Measurements from ENCODE around the gene FBXW5. TPM values are rescaled to one million over a fixed set of nuclear protein-coding genes. Genes with fewer than 3 reads are reported as not detected.

The FBXW5 gene
- total RNA-seq, 1 experiment from 2014 or later: 101 TPM

DNA sequence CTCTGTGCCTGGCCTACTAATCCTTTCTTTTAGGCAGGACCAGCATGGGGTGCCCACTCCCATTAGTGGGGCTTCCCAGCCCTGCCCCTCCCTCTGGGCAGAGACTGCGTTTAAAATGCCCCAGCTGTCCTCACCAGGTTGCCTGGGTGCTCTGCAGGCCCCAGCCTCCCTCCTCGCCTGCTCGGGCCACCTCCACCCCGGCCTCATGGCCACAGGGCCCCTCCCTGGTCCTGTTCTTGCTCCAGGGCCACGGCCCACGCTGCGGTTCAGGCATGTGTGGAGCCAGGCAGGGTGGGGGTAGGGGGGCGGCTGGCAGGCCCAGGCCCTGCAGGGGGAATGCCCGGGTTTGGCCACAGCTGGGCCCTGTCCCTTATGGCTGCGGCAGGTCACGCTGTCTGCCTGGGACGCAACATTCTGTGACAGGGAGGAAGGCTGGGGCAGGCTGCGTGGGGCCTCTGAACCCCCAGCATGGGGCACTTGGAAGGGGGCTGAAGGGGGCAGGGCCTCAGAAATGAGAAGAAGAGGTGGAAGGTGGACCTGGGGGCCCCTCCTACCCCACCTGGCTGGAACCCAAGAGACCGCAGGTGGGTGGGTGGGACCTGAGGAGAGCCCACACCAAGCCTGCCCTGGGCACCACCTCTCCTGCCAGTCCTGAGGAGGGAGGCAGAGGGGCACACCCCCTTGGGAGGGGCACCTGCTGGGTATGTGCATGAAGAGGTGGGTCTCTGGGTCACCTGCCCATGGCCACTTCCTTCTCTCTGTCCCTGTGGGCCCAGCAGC lies 7.2 kb upstream of the FBXW5 start, which contains the start of gene LCN12:
LCN12 (plus strand) TSS at position 733 of the 780 bp plus-strand sequence. CDS start 55 bp downstream, outside the sequence.
- Histone ChIP-seq H3K9me3 (ENCODE audit: insufficient read depth, low read depth) (no peaks in the 10 kb centered on the region), H3K9me2 (ENCODE audit: insufficient read depth) (no peaks in the 10 kb centered on the region), H3K36me3 (ENCODE audit: low read depth) (no peaks in the 10 kb centered on the region), H3K4me3 (no peak within 1 kb of the TSS), H3K4me1 (replicated peaks; ENCODE audit: insufficient read depth) (peaks cover 20% of the 10 kb centered on the region), H3K4me2 (no peak within 1 kb of the TSS), H3F3A (ENCODE audit: insufficient read depth, low read depth) (peaks cover 19% of the 10 kb centered on the region; the same call in 1 of the 2 replicates), H3K27me3 (ENCODE audit: insufficient read depth, low read depth) (no peaks in the 10 kb centered on the region), H3K79me2 (ENCODE audit: low read depth) (no peaks in the 10 kb centered on the region), H4K20me1 (ENCODE audit: insufficient read depth) (no peaks in the 10 kb centered on the region), H3K27ac (no peak within 1 kb of the TSS), H2AFZ (no peak within 1 kb of the TSS)
- intact Hi-C loops (cut with micrococcal nuclease; ENCODE audit: unreplicated experiment): loop anchor here (2.0 kb wide), 1 partner anchor 161 kb away; the partner anchor contains the start of gene TMEM141
- TF ChIP-seq CTCF (conservative IDR thresholded peaks at IDR 0.05) (no peak), EZH2 (IDR thresholded peaks at IDR 0.05; ENCODE audit: low read depth) (no peak)
- BruUV-seq (replicated peaks): no TSS peak
- peak in 1 of 2 experiments; percentile 48 for DNase-seq
- POLR2A ChIA-PET (ENCODE audit: unreplicated experiment): no interaction called here
- CTCF ChIA-PET: no interaction called here

DNA sequence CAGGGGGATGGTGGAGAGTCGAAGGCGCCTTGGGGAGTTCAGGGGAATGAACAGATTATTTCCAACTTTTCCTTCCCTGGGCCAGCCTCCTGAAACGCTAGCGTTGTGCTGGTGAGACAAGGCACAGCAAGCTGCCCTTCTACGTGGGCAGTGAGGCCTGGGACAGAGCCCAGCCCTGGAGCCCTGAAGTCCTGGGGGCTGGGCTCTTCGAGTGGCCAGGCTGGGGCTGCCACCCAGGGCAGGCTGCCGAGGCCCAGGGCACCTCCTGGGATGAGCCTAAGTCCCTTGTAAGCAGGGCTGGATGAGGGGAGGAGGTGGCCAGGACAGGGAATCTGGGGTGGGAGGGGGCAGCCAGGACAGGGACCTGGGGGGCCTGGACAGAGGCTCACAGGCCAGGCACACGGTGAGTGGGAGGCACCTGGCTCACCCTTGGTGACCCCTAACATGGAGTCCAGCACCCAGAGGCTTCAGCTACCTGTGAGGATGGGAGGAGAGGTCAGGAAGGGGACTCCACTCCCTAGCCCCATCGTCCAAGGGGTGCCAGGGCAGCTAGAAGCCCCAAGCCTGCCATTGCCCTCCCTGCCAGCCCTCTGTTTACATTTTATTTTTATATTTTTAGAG lies 6.2 kb upstream of the FBXW5 start:
- Histone ChIP-seq H3K79me2 (ENCODE audit: low read depth) (no peaks in the 10 kb centered on the region), H3K9me2 (ENCODE audit: insufficient read depth) (no peaks in the 10 kb centered on the region), H4K20me1 (ENCODE audit: insufficient read depth) (no peaks in the 10 kb centered on the region), H3K9me3 (ENCODE audit: insufficient read depth, low read depth) (no peaks in the 10 kb centered on the region), H3K27ac (peak overlapping the region; percentile 68), H3F3A (ENCODE audit: insufficient read depth, low read depth) (peaks cover 21% of the 10 kb centered on the region; the same call in 1 of the 2 replicates), H3K4me1 (replicated peaks; ENCODE audit: insufficient read depth) (peaks cover 20% of the 10 kb centered on the region), H2AFZ (peak overlapping the region; percentile 94), H3K4me3 (peak overlapping the region; percentile 77), H3K36me3 (ENCODE audit: low read depth) (no peaks in the 10 kb centered on the region), H3K27me3 (ENCODE audit: insufficient read depth, low read depth) (no peaks in the 10 kb centered on the region), H3K4me2 (peak overlapping the region; percentile 99)
- no TSS peak for BruUV-seq (replicated peaks)
- intact Hi-C loops (cut with micrococcal nuclease; ENCODE audit: unreplicated experiment): loop anchor here (1.0 to 2.0 kb wide), 2 partner anchors 46 to 160 kb away; partner anchors contain the start of genes CLIC3 and TMEM141
- DNase-seq: peak in 1 of 2 experiments; percentile 29
- ChIA-PET CTCF (no interaction called here), POLR2A (ENCODE audit: unreplicated experiment) (no interaction called here)
- TF ChIP-seq EZH2 (IDR thresholded peaks at IDR 0.05; ENCODE audit: low read depth): no peak
- no peak for TF ChIP-seq CTCF (conservative IDR thresholded peaks at IDR 0.05)

GRCh38 chr9:136949817-136950655 lies 5.5 kb upstream of the FBXW5 start:
- CTCF ChIA-PET: interaction anchor here (0.7 kb wide), 1 partner anchor 28 kb away, joined by 5 read pairs; no protein-coding TSS in a partner anchor
- Histone ChIP-seq H3K27ac (peak overlapping the region; percentile 68), H4K20me1 (ENCODE audit: insufficient read depth) (no peaks in the 10 kb centered on the region), H3K27me3 (ENCODE audit: insufficient read depth, low read depth) (no peaks in the 10 kb centered on the region), H3K36me3 (ENCODE audit: low read depth) (no peaks in the 10 kb centered on the region), H3K4me3 (peak overlapping the region; percentile 77), H3K79me2 (ENCODE audit: low read depth) (no peaks in the 10 kb centered on the region), H3K4me2 (peak overlapping the region; percentile 99), H3K9me3 (ENCODE audit: insufficient read depth, low read depth) (no peaks in the 10 kb centered on the region), H3K9me2 (ENCODE audit: insufficient read depth) (no peaks in the 10 kb centered on the region), H3K4me1 (replicated peaks; ENCODE audit: insufficient read depth) (peaks cover 20% of the 10 kb centered on the region), H3F3A (ENCODE audit: insufficient read depth, low read depth) (peaks cover 21% of the 10 kb centered on the region; the same call in 1 of the 2 replicates), H2AFZ (peak overlapping the region; percentile 94)
- POLR2A ChIA-PET (ENCODE audit: unreplicated experiment): interaction anchor here (0.5 to 0.6 kb wide), 2 partner anchors 42 to 137 kb away, joined by 3 to 6 read pairs; partner anchors contain the start of genes MAN1B1 and PAXX
- TF ChIP-seq CTCF (conservative IDR thresholded peaks at IDR 0.05) (no peak; the same call in 1 of the 2 replicates), EZH2 (IDR thresholded peaks at IDR 0.05; ENCODE audit: low read depth) (no peak)
- DNase-seq: peak; percentile 86 to 99
- TSS peak; percentile 95 for BruUV-seq (replicated peaks)
- intact Hi-C loops (cut with micrococcal nuclease; ENCODE audit: unreplicated experiment): loop anchor here (1.0 to 2.0 kb wide), 2 partner anchors 46 to 159 kb away; partner anchors contain the start of genes CLIC3 and TMEM141

Data from PC-9 (cell line).